Measurements from ENCODE around the gene CGREF1.

CGREF1 gene

GRCh38 chr2:27089111-27089954 is 29.6 kb downstream of the CGREF1 start:
- in situ Hi-C loops (cut with MboI; ENCODE audit: low sequenced_read_pairs) = loop anchor here (10.0 kb wide), 1 partner anchor 125 kb away; no protein-coding TSS in a partner anchor

GRCh38 chr2:27088634-27089033 is 30.3 kb downstream of the CGREF1 start:
- in situ Hi-C loops (cut with MboI; ENCODE audit: low sequenced_read_pairs) = loop anchor here (10.0 kb wide), 1 partner anchor 124 kb away; no protein-coding TSS in a partner anchor

- in situ Hi-C loops (cut with MboI; ENCODE audit: low sequenced_read_pairs) = loop anchor here (10.0 kb wide), 1 partner anchor 123 kb away; no protein-coding TSS in a partner anchor
These were observed 31.0 kb downstream of the CGREF1 start for GRCh38 chr2:27087823-27088410.

GRCh38 chr2:27086724-27087593 is 32.0 kb downstream of the CGREF1 start, which contains the start of gene KHK:
Gene KHK, plus strand, starts transcription at chr2:27086772. Its CDS starts 488 bp downstream, at chr2:27087260.
- in situ Hi-C loops (cut with MboI; ENCODE audit: low sequenced_read_pairs) = loop anchor here (10.0 kb wide), 1 partner anchor 122 kb away; no protein-coding TSS in a partner anchor

GRCh38 chr2:27086090-27086723 is 32.7 kb downstream of the CGREF1 start:
- in situ Hi-C loops (cut with MboI; ENCODE audit: low sequenced_read_pairs) = loop anchor here (10.0 kb wide), 1 partner anchor 121 kb away; no protein-coding TSS in a partner anchor

- in situ Hi-C loops (cut with MboI; ENCODE audit: low sequenced_read_pairs) = loop anchor here (10.0 kb wide), 1 partner anchor 121 kb away; no protein-coding TSS in a partner anchor
These were observed 33.2 kb downstream of the CGREF1 start for GRCh38 chr2:27085673-27086089.

- in situ Hi-C loops (cut with MboI; ENCODE audit: low sequenced_read_pairs) = loop anchor here (10.0 kb wide), 1 partner anchor 120 kb away; no protein-coding TSS in a partner anchor
These were observed 33.8 kb downstream of the CGREF1 start for GRCh38 chr2:27085062-27085672.

GRCh38 chr2:27084297-27085061 is 34.4 kb downstream of the CGREF1 start:
- in situ Hi-C loops (cut with MboI; ENCODE audit: low sequenced_read_pairs) = loop anchor here (10.0 kb wide), 1 partner anchor 120 kb away; no protein-coding TSS in a partner anchor

- in situ Hi-C loops (cut with MboI; ENCODE audit: low sequenced_read_pairs) = loop anchor here (10.0 kb wide), 1 partner anchor 119 kb away; no protein-coding TSS in a partner anchor
These were observed 35.3 kb downstream of the CGREF1 start for GRCh38 chr2:27083410-27084296.

- in situ Hi-C loops (cut with MboI; ENCODE audit: low sequenced_read_pairs) = loop anchor here (10.0 kb wide), 1 partner anchor 118 kb away; no protein-coding TSS in a partner anchor
These were observed 36.0 kb downstream of the CGREF1 start for GRCh38 chr2:27082773-27083409.

GRCh38 chr2:27081984-27082772 is 36.8 kb downstream of the CGREF1 start:
- in situ Hi-C loops (cut with MboI; ENCODE audit: low sequenced_read_pairs) = loop anchor here (10.0 kb wide), 1 partner anchor 117 kb away; no protein-coding TSS in a partner anchor

GRCh38 chr2:27080603-27080936 is 38.4 kb downstream of the CGREF1 start:
- in situ Hi-C loops (cut with MboI; ENCODE audit: low sequenced_read_pairs) = loop anchor here (10.0 kb wide), 1 partner anchor 116 kb away; no protein-coding TSS in a partner anchor

GRCh38 chr2:27080140-27080469 is 38.8 kb downstream of the CGREF1 start:
- in situ Hi-C loops (cut with MboI; ENCODE audit: low sequenced_read_pairs) = loop anchor here (10.0 kb wide), 1 partner anchor 115 kb away; no protein-coding TSS in a partner anchor

GRCh38 chr2:27079233-27080139 is 39.4 kb downstream of the CGREF1 start:
- in situ Hi-C loops (cut with MboI; ENCODE audit: low sequenced_read_pairs) = loop anchor here (10.0 kb wide), 1 partner anchor 115 kb away; no protein-coding TSS in a partner anchor
